IPS DF 6.9 (cell line): ENCODE measurements around the gene GRM7.

Experiments
- DNase-seq: peaks from one replicate; pipeline ENCODE4 v3.0.0-alpha.2; 2013; ENCODE audit warnings: low read depth, low spot score
- H3K27ac ChIP-seq: one replicate; pipeline ENCODE4 v1.5.1; 2013; ENCODE audit warnings: low read length, control low read depth
- H3K27me3 ChIP-seq: 2 replicates; pipeline ENCODE4 v1.6.1; 2013; ENCODE audit warnings: mild to moderate bottlenecking, low read length; ENCODE audit not compliant: control insufficient read depth, insufficient read depth
- H3K36me3 ChIP-seq: 2 replicates; pipeline ENCODE4 v1.6.1; 2013; ENCODE audit warnings: low read length; ENCODE audit not compliant: control insufficient read depth, insufficient read depth
- H3K4me1 ChIP-seq: 2 replicates; pipeline ENCODE4 v1.6.1; 2013; ENCODE audit warnings: low read length; ENCODE audit not compliant: control insufficient read depth, insufficient read depth
- H3K4me3 ChIP-seq: 2 replicates; pipeline ENCODE4 v1.5.1; 2013; ENCODE audit warnings: mild to moderate bottlenecking, low read length
- H3K9me3 ChIP-seq: 2 replicates; pipeline ENCODE4 v1.6.1; 2013; ENCODE audit warnings: low read length, inconsistent platforms; ENCODE audit not compliant: control insufficient read depth, insufficient read depth
- WGBS: extraction: QIAGEN DNeasy Blood & Tissue Kit; methylation state at CpG from one replicate; pipeline ENCODE4 v1.1.7; 2013; ENCODE audit warnings: mixed read lengths, missing lambda C conversion rate; ENCODE audit not compliant: insufficient read length, insufficient coverage; 5-methylcytosine and 5-hydroxymethylcytosine counted together

GRM7 gene

GRCh38 chr3:7322957-7323669, 462.2 kb downstream of the GRM7 start:
- no peaks in the 10 kb centered on the region for H3K4me1 ChIP-seq
- no peak overlapping the region for H3K27ac ChIP-seq

GRCh38 chr3:7328339-7328738, 467.4 kb downstream of the GRM7 start:
- DNase-seq, result no peak

More at GRCh38 chr3:7322957-7323669, 462.2 kb downstream of the GRM7 start:
- no peaks in the 10 kb centered on the region for H3K36me3 ChIP-seq
- no peak overlapping the region for H3K4me3 ChIP-seq
- no peaks in the 10 kb centered on the region for H3K27me3 ChIP-seq
- no CpG with 5 or more reads among the region's 3 CpGs for WGBS
- H3K9me3 ChIP-seq, result no peaks in the 10 kb centered on the region
- DNase-seq, result no peak

GRCh38 chr3:7332696-7333095, 471.8 kb downstream of the GRM7 start:
- no CpG with 5 or more reads among the region's 2 CpGs for WGBS
- Histone ChIP-seq H3K4me1 (no peaks in the 10 kb centered on the region), H3K9me3 (no peaks in the 10 kb centered on the region), H3K27ac (no peak overlapping the region), H3K36me3 (no peaks in the 10 kb centered on the region), H3K4me3 (no peak overlapping the region), H3K27me3 (no peaks in the 10 kb centered on the region)
- DNase-seq, result no peak

More at GRCh38 chr3:7328339-7328738, 467.4 kb downstream of the GRM7 start:
- no peaks in the 10 kb centered on the region for H3K9me3 ChIP-seq
- no peaks in the 10 kb centered on the region for H3K27me3 ChIP-seq
- no peaks in the 10 kb centered on the region for H3K4me1 ChIP-seq
- no CpG with 5 or more reads among the region's 1 CpG for WGBS
- H3K36me3 ChIP-seq, result no peaks in the 10 kb centered on the region
- no peak overlapping the region for H3K4me3 ChIP-seq
- no peak overlapping the region for H3K27ac ChIP-seq

- Histone ChIP-seq H3K36me3 (no peaks in the 10 kb centered on the region), H3K27me3 (no peaks in the 10 kb centered on the region), H3K4me1 (no peaks in the 10 kb centered on the region), H3K4me3 (no peak overlapping the region), H3K27ac (no peak overlapping the region), H3K9me3 (no peaks in the 10 kb centered on the region)
- no CpG with 5 or more reads among the region's 4 CpGs for WGBS
- DNase-seq, result no peak
Measured at GRCh38 chr3:7333125-7333524, 472.2 kb downstream of the GRM7 start.

GRCh38 chr3:7340795-7341194, 479.9 kb downstream of the GRM7 start:
- Histone ChIP-seq H3K27me3 (no peaks in the 10 kb centered on the region), H3K36me3 (no peaks in the 10 kb centered on the region), H3K4me1 (no peaks in the 10 kb centered on the region), H3K9me3 (no peaks in the 10 kb centered on the region), H3K4me3 (no peak overlapping the region), H3K27ac (no peak overlapping the region)
- WGBS, result no CpG with 5 or more reads among the region's 2 CpGs
- DNase-seq, result no peak

- Histone ChIP-seq H3K27me3 (no peaks in the 10 kb centered on the region), H3K36me3 (no peaks in the 10 kb centered on the region), H3K9me3 (no peaks in the 10 kb centered on the region; the same call in 1 of the 2 replicates), H3K4me3 (no peak overlapping the region), H3K4me1 (no peaks in the 10 kb centered on the region), H3K27ac (no peak overlapping the region)
- no peak for DNase-seq
- WGBS, result no CpG with 5 or more reads among the region's 2 CpGs
Measured at GRCh38 chr3:7346364-7346763, 485.4 kb downstream of the GRM7 start.

- Histone ChIP-seq H3K27ac (no peak overlapping the region), H3K9me3 (no peaks in the 10 kb centered on the region; the same call in 1 of the 2 replicates), H3K36me3 (no peaks in the 10 kb centered on the region), H3K4me3 (no peak overlapping the region), H3K4me1 (no peaks in the 10 kb centered on the region), H3K27me3 (no peaks in the 10 kb centered on the region)
- WGBS, result no CpG with 5 or more reads among the region's 1 CpG
- DNase-seq, result no peak
Measured at GRCh38 chr3:7357101-7357500, 496.2 kb downstream of the GRM7 start.

- no CpG with 5 or more reads among the region's 1 CpG for WGBS
- Histone ChIP-seq H3K27me3 (no peaks in the 10 kb centered on the region), H3K27ac (no peak overlapping the region), H3K36me3 (no peaks in the 10 kb centered on the region), H3K4me1 (no peaks in the 10 kb centered on the region), H3K4me3 (no peak overlapping the region), H3K9me3 (no peaks in the 10 kb centered on the region)
- DNase-seq, result no peak
Measured at GRCh38 chr3:7367968-7368367, 507.1 kb downstream of the GRM7 start.

- Histone ChIP-seq H3K9me3 (no peaks in the 10 kb centered on the region), H3K4me1 (no peaks in the 10 kb centered on the region), H3K27me3 (no peaks in the 10 kb centered on the region), H3K27ac (no peak overlapping the region), H3K36me3 (no peaks in the 10 kb centered on the region), H3K4me3 (no peak overlapping the region)
- no CpG with 5 or more reads among the region's 2 CpGs for WGBS
- DNase-seq, result no peak
Measured at GRCh38 chr3:7368597-7368996, 507.7 kb downstream of the GRM7 start.

- no peak for DNase-seq
- Histone ChIP-seq H3K27me3 (no peaks in the 10 kb centered on the region), H3K4me3 (no peak overlapping the region), H3K27ac (no peak overlapping the region), H3K9me3 (no peaks in the 10 kb centered on the region), H3K36me3 (no peaks in the 10 kb centered on the region), H3K4me1 (no peaks in the 10 kb centered on the region)
- WGBS, result no CpG with 5 or more reads among the region's 7 CpGs
Measured at GRCh38 chr3:7371693-7372572, 511.0 kb downstream of the GRM7 start.
